ENCODE data around the gene SEC23B. TPM values are rescaled to one million over a fixed set of nuclear protein-coding genes. Genes with fewer than 3 reads are reported as not detected.
A peak's percentile ranks its signal among the peaks of the same experiment; 100 is the strongest.
"Not testable (repeated sequence)": the region's sequence is repeated elsewhere in the genome, so short reads cannot be mapped to it uniquely, and the experiment has no call there.

Gene SEC23B
- 100 to 1,000 TPM in 1 of 3 donors, 10 to 100 TPM in 2; 44.1 to 109 (median 67.7) TPM for polyA plus RNA-seq

DNA sequence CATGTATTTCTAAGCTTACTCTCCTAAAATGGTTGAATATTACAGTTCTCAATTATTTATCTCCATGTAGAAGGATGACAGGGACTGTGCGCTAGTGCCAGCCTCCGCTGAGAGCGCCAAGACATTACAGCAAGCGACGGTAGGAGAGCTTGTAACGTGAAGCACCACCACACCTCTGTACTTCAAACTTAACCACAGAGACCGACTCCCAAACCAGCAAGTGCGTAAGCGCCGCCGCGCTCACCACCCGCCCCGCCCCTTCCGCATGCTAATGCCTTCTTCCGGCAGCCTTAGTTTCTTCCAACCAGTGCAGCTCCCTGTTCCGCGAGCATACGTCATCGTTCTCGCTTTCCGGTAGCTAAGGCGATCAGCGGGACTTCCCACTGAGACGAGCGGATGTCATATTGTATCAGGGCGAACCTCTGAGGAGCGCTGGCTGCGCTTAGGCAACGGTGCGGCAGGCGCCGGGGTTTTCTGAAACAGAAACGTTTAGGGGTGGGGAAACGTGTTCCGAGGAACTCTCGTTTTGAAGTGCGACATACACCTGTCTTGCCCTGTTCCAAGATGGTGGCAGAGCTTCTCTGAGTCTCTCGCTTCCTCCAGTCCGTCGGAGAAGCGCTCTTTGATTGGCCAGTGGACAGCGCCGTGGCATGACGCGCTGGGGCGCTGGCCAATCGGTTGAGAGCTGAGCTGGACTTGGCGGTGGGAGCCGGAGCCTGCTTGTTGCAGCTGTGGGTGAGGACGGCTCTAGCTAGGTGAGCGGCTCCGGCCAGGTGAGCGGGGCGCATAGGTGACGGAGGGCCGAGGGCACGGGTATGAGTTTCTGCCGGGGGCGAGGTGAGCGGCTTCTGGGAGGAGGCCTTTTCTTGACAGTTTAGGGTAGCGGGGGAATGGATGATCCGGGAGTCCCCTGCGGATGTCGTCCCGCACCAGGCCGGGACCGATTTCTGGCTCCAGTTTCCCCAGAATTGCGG, at the start of gene SEC23B:
Gene SEC23B, plus strand, starts transcription at position 723 of the 974 bp plus-strand sequence. CDS start 2,896 bp downstream, outside the sequence.
- Mint-ChIP-seq H3K27me3 (ENCODE audit: low read depth in 3 of 3) (peaks cover 11 to 22% (median 19%) of the 10 kb centered on the region in 3 donors), H3K4me3 (peak within 1 kb of the TSS; percentile 99 to 100 (median 100)), H3K27ac (peak within 1 kb of the TSS; percentile 99 to 100 (median 100)), H3K9me3 (no peaks in the 10 kb centered on the region), H3K4me1 (peaks cover 36 to 61% of the 10 kb centered on the region in 2 donors), H3K36me3 (peaks cover 16 to 19% (median 17%) of the 10 kb centered on the region in 3 donors)
- peak; percentile 99 for DNase-seq

DNA sequence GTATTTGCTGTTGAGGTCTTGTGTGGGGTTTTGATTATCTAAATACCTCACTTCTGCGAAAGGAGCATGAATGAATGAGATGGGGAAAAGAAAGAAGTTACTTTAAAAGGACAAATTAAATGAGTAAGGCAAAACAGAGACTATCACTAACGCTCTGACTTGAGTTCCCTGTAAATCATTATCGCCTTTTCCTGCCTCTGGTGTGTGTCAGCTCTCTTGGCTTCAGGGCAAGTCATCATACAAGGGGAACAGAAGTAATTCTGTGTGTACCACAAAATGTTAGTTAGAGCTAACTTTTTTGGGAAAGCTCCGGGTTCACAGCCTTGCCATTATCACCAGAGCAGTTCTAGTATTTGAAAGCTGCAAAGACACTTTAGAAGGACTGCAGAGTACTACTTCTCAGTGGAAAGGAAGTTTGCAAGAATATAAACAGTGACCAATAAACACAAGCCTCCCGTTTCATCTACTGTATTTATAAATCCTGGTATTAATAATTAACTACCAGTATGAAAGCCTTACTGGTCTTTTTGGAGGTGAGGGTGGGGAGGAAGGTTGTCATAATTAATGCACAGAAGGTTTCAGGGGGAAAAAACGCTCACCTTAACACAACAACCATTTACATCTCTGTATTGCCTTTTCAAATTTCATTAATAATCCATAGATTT, 42.1 kb upstream of the SEC23B start:
- H3K36me3 Mint-ChIP-seq: peaks cover 0 to 4% (median 4%) of the 10 kb centered on the region in 3 donors
- no peaks in the 10 kb centered on the region for H3K9me3 Mint-ChIP-seq
- no peak for DNase-seq
- H3K27ac Mint-ChIP-seq: peak overlapping the region; percentile 93 to 97 (median 96)
- peaks cover 30 to 40% of the 10 kb centered on the region in 2 donors for H3K4me1 Mint-ChIP-seq
- H3K4me3 Mint-ChIP-seq: peak overlapping the region; percentile 47 to 97 (median 94)
- H3K27me3 Mint-ChIP-seq (ENCODE audit: low read depth in 3 of 3): peaks cover 0 to 15% (median 7%) of the 10 kb centered on the region in 3 donors

DNA sequence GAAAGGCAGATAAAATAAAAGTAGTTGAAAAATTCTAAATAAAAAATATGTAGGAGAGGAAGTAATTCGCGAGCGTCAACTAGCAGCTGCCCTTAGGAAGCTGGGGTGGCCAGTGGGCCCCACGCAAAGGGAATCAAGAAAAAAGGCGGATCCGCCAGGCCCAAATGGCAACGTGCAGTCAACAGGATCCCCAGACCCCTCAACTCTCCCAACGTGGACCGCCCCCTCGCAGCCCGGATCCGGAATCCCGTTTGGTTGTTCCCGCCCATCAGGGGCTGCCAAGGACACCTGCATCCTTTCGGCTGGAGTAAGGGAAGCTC, 41.2 kb upstream of the SEC23B start:
- H3K4me3 Mint-ChIP-seq: peak overlapping the region; percentile 93 to 98 (median 95)

DNA sequence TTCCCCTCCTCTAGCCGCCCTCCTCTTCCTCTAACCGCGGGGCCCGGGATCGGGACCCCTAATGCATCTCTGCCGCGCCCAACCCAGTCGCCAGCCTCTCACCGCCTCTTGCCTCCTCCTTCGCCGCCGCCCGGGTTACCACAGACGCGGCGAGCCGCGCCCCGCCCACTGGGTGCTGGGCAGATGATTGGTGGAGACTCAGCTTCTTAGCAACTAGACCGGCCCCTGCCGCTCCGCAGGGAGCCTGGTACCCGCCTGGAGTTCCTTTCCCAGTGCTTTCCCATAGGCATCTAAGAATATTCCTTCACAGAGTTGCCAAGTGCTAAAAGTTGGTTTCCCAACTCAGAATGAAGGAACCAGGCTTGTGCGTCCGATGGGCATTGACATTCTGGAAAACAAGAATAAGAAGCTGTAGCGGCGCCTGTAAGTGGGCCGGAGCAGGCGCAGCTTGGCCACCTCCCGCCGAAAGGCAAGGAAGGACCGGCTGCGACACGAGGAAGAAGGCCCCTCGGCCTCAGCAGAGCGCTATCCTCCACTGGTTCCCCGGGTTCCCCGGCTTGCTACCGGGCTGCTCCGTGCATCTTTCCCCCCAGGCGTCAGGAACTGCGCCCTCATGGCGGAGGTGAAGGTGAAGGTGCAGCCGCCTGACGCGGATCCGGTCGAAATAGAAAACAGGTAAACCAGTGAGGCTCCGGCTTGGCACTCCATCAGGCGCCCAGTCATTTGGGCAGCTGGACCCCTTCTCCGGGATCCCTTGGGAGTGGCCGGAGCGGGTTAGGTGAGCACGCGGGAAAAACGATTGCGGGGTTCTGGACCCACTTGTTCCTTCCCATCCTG, 40.6 kb upstream of the SEC23B start, which contains the start of the genes DZANK1 and POLR3F:
Gene DZANK1, minus strand, starts transcription at position 137 of the 837 bp plus-strand sequence. CDS start 1,672 bp downstream, outside the sequence.
Gene POLR3F, plus strand, starts transcription at position 497 of the 837 bp plus-strand sequence. Its CDS starts 117 bp downstream, at position 614.
- H3K9me3 Mint-ChIP-seq: no peaks in the 10 kb centered on the region
- DNase-seq: peak; percentile 89 to 90 (median 89)

More for the DNA sequence above, 41.2 kb upstream of the SEC23B start:
- peak overlapping the region; percentile 93 to 97 (median 96) for H3K27ac Mint-ChIP-seq
- peaks cover 30 to 40% of the 10 kb centered on the region in 2 donors for H3K4me1 Mint-ChIP-seq
- DNase-seq: no peak
- H3K9me3 Mint-ChIP-seq: no peaks in the 10 kb centered on the region
- peaks cover 0 to 4% (median 4%) of the 10 kb centered on the region in 3 donors for H3K36me3 Mint-ChIP-seq
- peaks cover 0 to 15% (median 7%) of the 10 kb centered on the region in 3 donors for H3K27me3 Mint-ChIP-seq (ENCODE audit: low read depth in 3 of 3)

DNA sequence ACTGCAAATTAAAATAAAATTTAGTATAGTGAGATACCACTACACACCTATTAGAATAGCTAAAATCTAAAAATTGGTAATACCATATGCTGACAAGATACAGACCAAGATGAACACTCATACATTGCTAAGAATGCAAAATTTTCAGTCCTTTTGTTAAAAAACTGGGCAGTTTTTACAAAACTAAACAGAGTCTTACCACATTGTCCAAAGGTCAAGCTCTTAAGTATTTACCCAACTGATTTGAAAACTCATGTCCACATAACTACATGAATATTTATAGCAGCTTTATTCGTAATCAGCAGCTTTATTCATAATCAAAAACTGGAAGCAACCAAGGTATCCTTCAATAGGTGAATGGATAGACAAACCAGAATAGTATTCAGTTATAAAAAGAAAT, 30.5 kb upstream of the SEC23B start:
- Mint-ChIP-seq H3K36me3 (peaks cover 21 to 44% (median 23%) of the 10 kb centered on the region in 3 donors), H3K27me3 (ENCODE audit: low read depth in 3 of 3) (no peaks in the 10 kb centered on the region), H3K27ac (no peak overlapping the region), H3K9me3 (no peaks in the 10 kb centered on the region), H3K4me1 (no peaks in the 10 kb centered on the region), H3K4me3 (no peak overlapping the region)
- no peak for DNase-seq

More for the DNA sequence above, 40.6 kb upstream of the SEC23B start, which contains the start of the genes DZANK1 and POLR3F:
- H3K36me3 Mint-ChIP-seq: peaks cover 0 to 4% (median 4%) of the 10 kb centered on the region in 3 donors
- H3K27ac Mint-ChIP-seq: peak within 1 kb of the TSS; percentile 93 to 97 (median 96)
- peaks cover 30 to 40% of the 10 kb centered on the region in 2 donors for H3K4me1 Mint-ChIP-seq
- H3K4me3 Mint-ChIP-seq: peak within 1 kb of the TSS; percentile 93 to 98 (median 95)
- peaks cover 0 to 15% (median 7%) of the 10 kb centered on the region in 3 donors for H3K27me3 Mint-ChIP-seq (ENCODE audit: low read depth in 3 of 3)

DNA sequence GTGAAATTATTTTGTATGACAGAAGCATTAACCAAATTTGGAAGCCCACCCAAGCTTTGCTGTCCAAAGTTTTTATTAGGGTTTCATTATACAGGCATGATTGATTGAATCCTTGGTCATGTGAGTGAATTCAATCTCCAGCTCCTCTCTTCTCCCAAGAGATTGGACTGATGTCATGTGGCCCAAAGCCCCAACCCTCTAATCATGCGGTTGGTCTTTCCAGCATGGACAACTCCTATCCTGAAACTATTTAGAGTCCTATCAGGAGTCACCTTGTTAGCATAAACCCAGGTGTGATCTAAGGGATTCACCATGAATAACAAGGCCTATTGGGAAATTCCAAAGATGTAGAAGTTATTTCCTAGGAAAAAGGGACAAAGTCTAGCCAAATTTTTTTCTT, 29.9 kb upstream of the SEC23B start:
- Mint-ChIP-seq H3K36me3 (peaks cover 27 to 49% (median 28%) of the 10 kb centered on the region in 3 donors), H3K27ac (no peak overlapping the region), H3K4me1 (no peaks in the 10 kb centered on the region), H3K27me3 (ENCODE audit: low read depth in 3 of 3) (no peaks in the 10 kb centered on the region), H3K9me3 (no peaks in the 10 kb centered on the region), H3K4me3 (no peak overlapping the region)
- DNase-seq: no peak

DNA sequence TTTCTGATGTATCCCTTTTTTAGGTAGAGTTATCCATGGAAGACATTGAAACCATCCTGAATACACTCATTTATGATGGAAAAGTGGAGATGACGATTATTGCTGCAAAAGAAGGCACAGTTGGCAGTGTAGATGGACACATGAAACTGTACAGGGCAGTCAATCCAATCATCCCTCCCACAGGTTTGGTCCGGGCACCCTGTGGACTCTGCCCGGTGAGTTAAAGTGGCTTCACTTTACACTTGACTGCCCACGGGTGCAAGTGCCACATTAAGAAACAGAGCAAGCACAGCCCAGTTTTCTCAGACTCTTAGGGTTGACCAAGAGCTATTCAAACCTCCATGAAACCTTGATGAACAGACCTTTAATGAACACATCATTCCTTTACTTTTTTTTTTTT, 26.1 kb upstream of the SEC23B start:
- H3K27ac Mint-ChIP-seq: peak overlapping the region in 1 of 6 donors; percentile 77
- DNase-seq: no peak
- no peak overlapping the region for H3K4me3 Mint-ChIP-seq
- no peaks in the 10 kb centered on the region for H3K27me3 Mint-ChIP-seq (ENCODE audit: low read depth in 3 of 3)
- H3K9me3 Mint-ChIP-seq: no peaks in the 10 kb centered on the region
- H3K4me1 Mint-ChIP-seq: no peaks in the 10 kb centered on the region
- peaks cover 18 to 43% (median 20%) of the 10 kb centered on the region in 3 donors for H3K36me3 Mint-ChIP-seq

DNA sequence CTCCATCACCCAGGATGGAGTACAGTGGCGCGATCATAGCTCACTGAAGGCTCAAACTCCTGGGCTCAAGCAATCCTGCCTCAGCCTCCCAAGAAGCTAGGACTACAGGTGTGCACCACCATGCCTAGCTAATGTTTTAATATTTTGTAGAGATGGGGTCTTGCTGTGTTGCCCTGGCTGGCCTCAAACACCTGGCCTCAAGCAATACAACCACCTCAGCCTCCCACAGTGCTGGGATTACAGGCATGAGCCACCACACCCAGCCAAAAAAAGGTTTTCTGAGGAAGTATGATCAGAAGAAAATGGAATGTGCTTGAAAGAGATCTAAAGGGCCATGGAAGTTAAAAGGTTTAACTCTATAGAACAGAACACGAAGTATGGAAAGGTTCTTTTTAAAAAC, 19.4 kb upstream of the SEC23B start:
- no peak overlapping the region for H3K4me3 Mint-ChIP-seq
- no peak for DNase-seq
- peaks cover 12 to 35% (median 18%) of the 10 kb centered on the region in 3 donors for H3K36me3 Mint-ChIP-seq
- H3K9me3 Mint-ChIP-seq: no peaks in the 10 kb centered on the region
- H3K27ac Mint-ChIP-seq: no peak overlapping the region
- H3K4me1 Mint-ChIP-seq: no peaks in the 10 kb centered on the region
- peaks cover 0 to under 1% (median 0%) of the 10 kb centered on the region in 3 donors for H3K27me3 Mint-ChIP-seq (ENCODE audit: low read depth in 3 of 3)

DNA sequence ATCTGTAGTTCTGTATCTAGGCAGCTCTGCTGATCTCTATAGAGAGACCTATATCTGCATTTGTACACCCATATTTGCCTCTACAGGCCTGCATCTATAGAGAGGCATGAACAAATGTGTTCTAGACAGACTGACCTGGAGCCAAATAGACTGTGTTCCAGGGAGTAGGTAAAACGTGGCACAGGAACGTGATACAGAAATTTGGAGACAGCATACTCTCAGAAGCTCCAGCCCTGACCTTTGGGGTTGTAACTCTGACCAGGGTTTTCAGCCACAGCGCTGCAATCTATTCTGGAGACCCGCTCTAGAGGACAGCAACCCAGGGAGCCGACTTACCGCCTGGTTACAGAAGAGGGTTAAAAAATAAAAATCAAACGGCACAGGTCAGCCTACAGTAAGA, 11.7 kb upstream of the SEC23B start:
- peaks cover 5 to 9% (median 6%) of the 10 kb centered on the region in 3 donors for H3K36me3 Mint-ChIP-seq
- peaks cover 0 to 2% (median 2%) of the 10 kb centered on the region in 3 donors for H3K27me3 Mint-ChIP-seq (ENCODE audit: low read depth in 3 of 3)
- H3K9me3 Mint-ChIP-seq: no peaks in the 10 kb centered on the region
- H3K4me3 Mint-ChIP-seq: peak overlapping the region; percentile 96 to 98 (median 97)
- H3K4me1 Mint-ChIP-seq: peaks cover 13 to 21% of the 10 kb centered on the region in 2 donors
- DNase-seq: no peak
- peak overlapping the region in 3 of 6 donors; percentile 80 to 93 (median 84) for H3K27ac Mint-ChIP-seq

DNA sequence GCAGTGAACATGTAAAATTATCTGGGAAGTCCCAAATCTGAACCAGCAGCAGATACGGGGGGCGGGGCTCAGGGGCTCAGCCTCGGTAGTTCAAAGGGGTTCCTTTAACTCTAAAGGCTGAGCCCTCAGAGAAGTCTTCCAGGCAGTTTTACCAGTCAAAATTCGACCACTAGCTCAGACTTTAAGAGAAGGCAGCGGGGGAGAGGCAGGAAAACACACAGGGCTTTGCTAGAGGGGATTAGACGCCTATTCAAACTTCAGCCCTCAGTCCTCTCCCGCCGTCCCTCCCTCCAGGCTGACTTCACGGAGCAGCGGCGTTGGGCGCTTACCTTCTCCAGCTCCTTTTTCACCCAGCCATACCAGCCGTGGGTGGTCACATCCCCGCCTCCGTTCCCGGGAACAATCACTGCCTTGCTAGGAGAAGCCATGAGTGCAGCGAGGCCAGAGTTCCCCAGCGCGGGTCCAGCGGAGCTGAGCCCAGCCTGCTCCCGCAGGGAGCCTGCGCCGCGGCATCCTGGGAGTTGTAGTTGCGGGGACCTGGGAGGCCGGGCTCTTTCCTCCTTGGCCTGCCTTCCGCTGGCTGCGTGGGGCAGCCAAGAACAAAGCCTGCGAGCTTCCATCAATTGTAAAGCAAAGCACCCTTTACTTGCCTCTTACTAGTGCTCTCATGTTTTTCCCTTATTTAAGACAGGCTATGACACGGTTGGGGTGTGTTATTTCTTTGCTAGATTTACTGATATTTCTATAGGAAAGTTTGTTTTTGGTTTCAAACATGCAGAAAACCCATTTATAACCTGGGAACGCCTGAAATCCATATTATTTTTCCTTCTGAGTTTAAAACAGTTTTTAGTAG, 10.8 kb upstream of the SEC23B start, which contains the start of gene RBBP9:
Gene RBBP9, minus strand, starts transcription at position 486 of the 853 bp plus-strand sequence. Its CDS starts 58 bp downstream, at position 428.
- Mint-ChIP-seq H3K27ac (peak within 1 kb of the TSS; percentile 80 to 95 (median 90)), H3K4me1 (peaks cover 13 to 21% of the 10 kb centered on the region in 2 donors), H3K9me3 (no peaks in the 10 kb centered on the region), H3K4me3 (peak within 1 kb of the TSS; percentile 96 to 98 (median 97)), H3K27me3 (ENCODE audit: low read depth in 3 of 3) (peaks cover 0 to 2% (median 2%) of the 10 kb centered on the region in 3 donors), H3K36me3 (peaks cover 5 to 7% (median 6%) of the 10 kb centered on the region in 3 donors)
- peak; percentile 70 to 75 (median 71) for DNase-seq

DNA sequence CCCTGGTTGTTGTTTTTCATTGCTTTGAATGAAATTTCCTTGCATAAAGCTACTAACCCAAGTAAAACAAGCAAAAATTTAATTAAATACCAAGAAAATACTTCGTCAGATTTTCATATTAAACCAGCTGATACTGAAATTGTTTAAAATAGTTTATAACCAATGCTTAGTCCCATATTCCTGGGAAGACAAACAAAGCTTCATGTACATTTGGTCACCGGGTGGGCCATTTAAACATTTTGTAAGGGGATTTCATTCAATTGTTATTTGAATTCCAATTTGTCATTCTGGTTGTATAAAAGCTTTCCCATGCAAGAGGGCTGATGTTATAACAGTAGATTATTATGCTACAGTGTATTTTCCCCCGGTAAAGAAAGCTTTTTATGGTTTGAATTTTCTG, 10.1 kb upstream of the SEC23B start:
- Mint-ChIP-seq H3K36me3 (peaks cover 5 to 7% (median 6%) of the 10 kb centered on the region in 3 donors), H3K4me3 (peak overlapping the region; percentile 96 to 98 (median 97)), H3K27ac (peak overlapping the region in 5 of 6 donors; percentile 80 to 95 (median 87)), H3K4me1 (peaks cover 13 to 21% of the 10 kb centered on the region in 2 donors), H3K9me3 (no peaks in the 10 kb centered on the region), H3K27me3 (ENCODE audit: low read depth in 3 of 3) (peaks cover 0 to 2% (median 2%) of the 10 kb centered on the region in 3 donors)
- DNase-seq: no peak

DNA sequence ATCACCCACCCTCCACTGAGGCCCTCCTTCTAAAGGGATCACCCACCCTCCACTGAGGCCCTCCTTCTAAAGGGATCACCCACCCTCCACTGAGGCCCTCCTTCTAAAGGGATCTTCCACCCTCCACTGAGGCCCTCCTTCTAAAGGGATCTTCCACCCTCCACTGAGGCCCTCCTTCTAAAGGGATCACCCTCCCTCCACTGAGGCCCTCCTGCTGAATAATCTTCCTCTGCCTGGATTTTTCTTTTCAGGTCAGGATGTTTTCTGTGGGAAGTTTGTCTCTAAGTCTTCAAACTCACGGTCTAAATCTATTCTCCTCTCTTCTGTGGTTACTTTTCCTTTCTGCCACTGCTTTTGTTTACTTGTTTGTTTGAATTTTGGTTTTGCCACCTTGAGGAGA, 6.1 kb upstream of the SEC23B start:
- Mint-ChIP-seq H3K4me1 (peaks cover 7 to 14% of the 10 kb centered on the region in 2 donors), H3K27ac (peak overlapping the region in 3 of 6 donors; percentile 13 to 37 (median 19))
- H3K4me3 Mint-ChIP-seq; DNase-seq; H3K36me3 Mint-ChIP-seq; H3K9me3 Mint-ChIP-seq; H3K27me3 Mint-ChIP-seq (ENCODE audit: low read depth in 3 of 3): not testable (repeated sequence)
